ENCODE measurements around the gene PIAS1.
A peak's percentile ranks its signal among the peaks of the same experiment; 100 is the strongest.
"Not testable (repeated sequence)": the region's sequence is repeated elsewhere in the genome, so short reads cannot be mapped to it uniquely, and the experiment has no call there.

The PIAS1 gene

GRCh38 chr15:68184616-68185480 lies 130.7 kb downstream of the PIAS1 start:
- DNase-seq (ENCODE audit: low read depth) = no peak

- peak; percentile 78 for DNase-seq (ENCODE audit: low read depth)
These were observed 132.7 kb downstream of the PIAS1 start for GRCh38 chr15:68186671-68187397.

GRCh38 chr15:68187559-68187958 lies 133.4 kb downstream of the PIAS1 start:
- peak; percentile 65 for DNase-seq (ENCODE audit: low read depth)

- no peak for DNase-seq (ENCODE audit: low read depth)
These were observed 134.5 kb downstream of the PIAS1 start for GRCh38 chr15:68188647-68189046.

- no peak for DNase-seq (ENCODE audit: low read depth)
These were observed 135.9 kb downstream of the PIAS1 start for GRCh38 chr15:68190048-68190447.

GRCh38 chr15:68191555-68191954 lies 137.4 kb downstream of the PIAS1 start:
- DNase-seq (ENCODE audit: low read depth) = peak; percentile 44

- DNase-seq (ENCODE audit: low read depth) = no peak
These were observed 138.0 kb downstream of the PIAS1 start for GRCh38 chr15:68192117-68192516.

GRCh38 chr15:68192804-68193486 lies 138.8 kb downstream of the PIAS1 start:
- no peak for DNase-seq (ENCODE audit: low read depth)

GRCh38 chr15:68195336-68196112 lies 141.4 kb downstream of the PIAS1 start:
- no peak for DNase-seq (ENCODE audit: low read depth)

- DNase-seq (ENCODE audit: low read depth) = no peak
These were observed 142.5 kb downstream of the PIAS1 start for GRCh38 chr15:68196445-68197169.

GRCh38 chr15:68197170-68197492 lies 143.0 kb downstream of the PIAS1 start:
- DNase-seq (ENCODE audit: low read depth) = no peak

DNA sequence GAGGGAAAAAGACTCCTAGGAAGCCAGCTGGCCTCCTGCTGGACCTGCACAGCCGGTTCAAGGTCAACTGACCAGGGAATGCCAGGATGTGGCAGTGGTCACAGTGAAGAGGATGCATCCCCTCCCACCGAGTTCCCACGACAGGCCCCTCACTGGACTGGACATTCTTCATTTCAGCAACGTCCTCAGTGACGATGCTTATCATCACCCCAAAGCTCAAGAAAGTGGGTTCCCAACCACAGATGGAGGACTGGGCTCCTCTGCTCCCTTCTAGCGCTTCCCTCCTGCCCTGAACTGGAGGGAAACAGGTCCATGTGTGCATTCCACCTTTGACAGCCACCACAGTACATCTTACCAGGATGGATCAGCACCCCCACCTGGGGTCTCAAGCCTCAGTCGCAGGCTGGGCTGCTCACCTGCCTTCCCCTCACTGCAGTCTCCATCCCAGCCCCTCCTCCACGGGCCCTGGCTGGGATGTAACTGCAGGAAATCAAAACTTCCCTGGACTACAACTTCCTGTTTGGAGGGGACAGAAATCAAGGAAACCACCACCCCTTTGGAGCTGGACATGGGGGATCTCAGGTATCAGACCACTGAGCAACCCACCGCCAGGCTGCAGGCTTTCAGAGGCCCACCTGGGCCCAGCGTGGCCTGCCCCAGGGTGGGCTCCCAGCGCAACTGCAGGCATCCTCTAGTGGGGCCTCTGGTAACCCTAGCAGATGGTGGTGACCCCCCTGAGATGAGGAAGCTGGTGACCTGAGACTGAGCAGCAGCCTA lies 143.7 kb downstream of the PIAS1 start:
- DNase-seq (ENCODE audit: low read depth) = no peak

DNA sequence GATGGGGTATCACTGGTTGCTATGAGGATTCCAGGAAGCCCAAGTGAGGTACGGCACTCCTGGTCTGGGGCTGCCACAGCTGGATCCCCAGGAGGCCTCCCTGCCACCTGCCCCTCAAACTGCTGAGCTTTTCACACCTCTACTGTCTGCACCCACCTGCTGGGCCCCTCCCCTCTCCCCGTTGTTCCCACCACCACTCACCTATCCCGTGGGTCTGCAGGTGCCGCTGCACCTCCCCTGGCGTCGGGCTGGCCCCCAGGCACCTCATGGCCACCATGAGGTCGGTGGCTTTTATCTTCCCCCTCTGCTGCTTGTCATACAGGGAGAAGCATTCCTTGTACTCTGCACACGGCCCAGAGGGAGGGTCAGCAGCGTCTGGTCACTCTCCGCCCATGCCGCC lies 145.2 kb downstream of the PIAS1 start:
- no peak for DNase-seq (ENCODE audit: low read depth)

DNA sequence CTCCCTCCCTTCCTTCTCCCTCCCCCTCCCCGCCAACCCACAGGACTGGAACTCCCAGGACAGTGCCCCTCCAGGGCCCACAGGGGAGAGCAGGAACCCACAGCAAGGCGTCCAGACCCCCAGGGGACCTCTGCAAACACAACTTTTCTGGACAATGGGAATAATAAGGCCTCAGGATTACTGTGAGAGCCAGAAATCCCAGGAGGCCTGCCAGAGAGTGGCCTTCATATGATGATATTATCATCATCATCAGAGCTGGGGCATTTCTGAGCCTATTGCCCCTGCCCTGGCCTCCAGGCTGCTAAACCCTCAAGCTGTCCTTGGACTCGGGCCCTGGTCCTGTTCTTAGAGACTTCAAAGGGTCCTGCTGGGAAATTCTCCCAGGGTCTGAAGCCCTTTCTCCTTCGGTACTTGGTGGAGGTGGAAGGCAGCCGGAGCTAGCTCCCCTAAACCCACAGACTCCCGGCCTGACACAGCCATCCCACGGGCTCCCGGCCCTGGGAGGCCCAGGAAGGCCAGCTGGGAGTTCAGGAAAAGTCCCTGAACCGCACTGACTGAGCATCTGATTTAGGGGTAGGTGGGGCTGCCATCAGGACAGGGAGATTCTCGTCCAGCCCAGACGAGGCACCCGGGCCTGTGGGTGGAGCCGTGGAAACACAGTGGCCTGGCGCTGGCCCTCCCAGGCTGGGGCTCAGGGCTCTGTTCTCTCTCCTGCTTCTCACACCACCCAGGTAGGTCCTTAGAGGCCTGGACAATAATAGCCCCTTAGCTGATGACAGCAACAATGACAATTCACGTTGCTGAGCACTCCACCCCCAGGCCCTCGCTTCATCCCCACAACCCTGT lies 146.1 kb downstream of the PIAS1 start:
- DNase-seq (ENCODE audit: low read depth) = peak; percentile 30

DNA sequence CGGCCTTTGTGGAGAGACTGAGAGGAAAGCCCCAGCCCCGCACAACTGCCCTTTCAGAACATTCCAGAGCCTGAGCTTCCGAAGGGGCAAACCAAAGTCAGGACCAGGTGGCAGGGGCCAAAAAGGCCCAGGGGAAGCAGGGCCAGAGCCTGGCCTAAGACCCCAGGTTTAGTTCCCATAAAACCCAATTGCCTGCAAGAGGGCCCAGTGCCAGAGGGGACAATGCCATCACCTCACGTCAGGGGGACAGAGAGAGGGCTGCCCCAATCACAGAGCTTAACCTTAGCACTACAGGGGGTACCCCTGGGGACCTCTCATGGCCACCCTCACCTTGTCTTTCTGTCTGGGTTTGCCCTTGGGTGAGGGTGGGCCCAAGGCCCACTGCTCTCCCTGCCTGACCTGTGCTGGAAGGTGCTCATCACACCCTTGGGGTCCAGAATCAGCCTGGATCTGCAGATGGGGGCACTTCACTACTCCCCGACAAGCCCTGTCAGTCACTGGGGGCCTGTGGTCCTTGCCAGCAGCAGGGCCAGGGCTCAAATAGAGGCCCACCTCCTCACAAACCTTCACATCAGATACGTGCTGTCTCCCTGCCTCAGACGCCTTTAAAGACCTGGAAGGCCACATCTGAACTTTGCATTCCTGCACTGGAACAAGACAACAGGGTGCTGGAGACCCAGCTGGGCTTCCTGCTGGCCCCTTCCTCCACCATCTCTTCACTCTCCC lies 147.2 kb downstream of the PIAS1 start:
- no peak for DNase-seq (ENCODE audit: low read depth)

DNA sequence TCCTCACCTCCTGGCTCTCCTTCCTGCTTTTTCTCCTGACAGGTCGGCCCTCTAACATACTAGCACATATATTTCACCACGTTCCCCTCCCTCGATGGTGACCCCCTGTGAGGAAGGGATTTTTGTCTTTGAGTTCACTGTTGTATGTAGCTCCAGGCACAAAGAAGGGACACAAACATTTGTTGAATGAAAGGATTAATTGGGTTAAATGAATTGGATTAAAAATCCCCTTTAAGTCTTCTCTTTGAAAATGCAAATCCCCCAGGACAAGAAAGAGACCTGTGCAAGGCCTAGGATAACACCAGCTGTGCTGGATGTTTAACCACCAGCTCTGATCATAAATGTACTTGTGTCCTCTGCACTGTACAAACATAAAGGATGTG lies 147.8 kb downstream of the PIAS1 start:
- DNase-seq (ENCODE audit: low read depth) = no peak

GRCh38 chr15:68202994-68203393 lies 148.9 kb downstream of the PIAS1 start:
- DNase-seq (ENCODE audit: low read depth) = not testable (repeated sequence)

DNA sequence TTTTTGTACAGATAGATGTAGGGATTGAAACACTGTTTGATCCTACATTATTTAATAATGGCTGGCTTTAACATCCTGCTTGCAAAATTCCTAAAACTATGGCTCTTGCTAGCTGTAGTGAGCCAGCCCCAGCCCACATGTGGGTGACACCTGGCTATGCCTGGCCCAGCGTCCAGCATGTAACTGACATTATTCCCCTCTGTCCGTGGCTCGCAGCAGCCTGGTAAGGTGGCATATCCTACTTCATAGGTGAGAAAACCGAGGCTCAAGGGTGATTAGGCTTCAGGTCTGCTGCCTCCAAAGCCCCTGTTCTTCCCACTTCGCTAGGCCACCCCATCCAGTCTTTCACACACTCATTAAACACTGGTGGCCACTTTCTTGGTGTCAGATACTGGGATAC lies 149.4 kb downstream of the PIAS1 start:
- DNase-seq (ENCODE audit: low read depth) = no peak

GRCh38 chr15:68203956-68204355 lies 149.8 kb downstream of the PIAS1 start:
- no peak for DNase-seq (ENCODE audit: low read depth)
